ENCODE measurements around the gene STK10.

DNA sequence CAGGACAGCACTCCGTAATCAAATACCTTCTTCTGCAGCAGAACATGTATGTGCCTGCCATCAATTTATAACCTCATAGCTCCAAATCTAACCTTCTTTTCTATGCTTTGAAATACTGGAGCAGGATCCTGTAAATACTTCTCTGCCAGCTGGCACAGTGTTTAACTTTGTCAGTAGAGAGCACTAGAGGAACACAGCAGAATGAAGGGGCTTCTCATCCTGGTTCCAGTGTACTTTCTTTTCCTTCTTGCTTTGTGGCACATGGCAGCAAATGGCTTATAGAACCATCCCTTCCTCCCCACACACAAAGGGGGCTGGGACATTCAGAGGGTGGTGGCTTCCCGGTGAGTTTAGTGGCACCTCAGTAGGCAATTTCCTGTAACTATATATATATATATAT is 177.7 kb downstream of the STK10 start:
- TF ChIP-seq, protein P1, sequence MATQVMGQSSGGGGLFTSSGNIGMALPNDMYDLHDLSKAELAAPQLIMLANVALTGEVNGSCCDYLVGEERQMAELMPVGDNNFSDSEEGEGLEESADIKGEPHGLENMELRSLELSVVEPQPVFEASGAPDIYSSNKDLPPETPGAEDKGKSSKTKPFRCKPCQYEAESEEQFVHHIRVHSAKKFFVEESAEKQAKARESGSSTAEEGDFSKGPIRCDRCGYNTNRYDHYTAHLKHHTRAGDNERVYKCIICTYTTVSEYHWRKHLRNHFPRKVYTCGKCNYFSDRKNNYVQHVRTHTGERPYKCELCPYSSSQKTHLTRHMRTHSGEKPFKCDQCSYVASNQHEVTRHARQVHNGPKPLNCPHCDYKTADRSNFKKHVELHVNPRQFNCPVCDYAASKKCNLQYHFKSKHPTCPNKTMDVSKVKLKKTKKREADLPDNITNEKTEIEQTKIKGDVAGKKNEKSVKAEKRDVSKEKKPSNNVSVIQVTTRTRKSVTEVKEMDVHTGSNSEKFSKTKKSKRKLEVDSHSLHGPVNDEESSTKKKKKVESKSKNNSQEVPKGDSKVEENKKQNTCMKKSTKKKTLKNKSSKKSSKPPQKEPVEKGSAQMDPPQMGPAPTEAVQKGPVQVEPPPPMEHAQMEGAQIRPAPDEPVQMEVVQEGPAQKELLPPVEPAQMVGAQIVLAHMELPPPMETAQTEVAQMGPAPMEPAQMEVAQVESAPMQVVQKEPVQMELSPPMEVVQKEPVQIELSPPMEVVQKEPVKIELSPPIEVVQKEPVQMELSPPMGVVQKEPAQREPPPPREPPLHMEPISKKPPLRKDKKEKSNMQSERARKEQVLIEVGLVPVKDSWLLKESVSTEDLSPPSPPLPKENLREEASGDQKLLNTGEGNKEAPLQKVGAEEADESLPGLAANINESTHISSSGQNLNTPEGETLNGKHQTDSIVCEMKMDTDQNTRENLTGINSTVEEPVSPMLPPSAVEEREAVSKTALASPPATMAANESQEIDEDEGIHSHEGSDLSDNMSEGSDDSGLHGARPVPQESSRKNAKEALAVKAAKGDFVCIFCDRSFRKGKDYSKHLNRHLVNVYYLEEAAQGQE (IDR thresholded peaks at IDR 0.05; ENCODE audit: unreplicated experiment): no peak
- TF ChIP-seq JUNB (IDR thresholded peaks at IDR 0.05; ENCODE audit: unreplicated experiment) (no peak), POLR2AphosphoS5 (IDR thresholded peaks at IDR 0.05; ENCODE audit: low read depth) (no peak), EZH2phosphoT487 (IDR thresholded peaks at IDR 0.05; ENCODE audit: unreplicated experiment) (no peak), ZNF114 (CRISPR knock-in tag; IDR thresholded peaks at IDR 0.05) (no peak), CREB1 (CRISPR knock-in tag; IDR thresholded peaks at IDR 0.05; ENCODE audit: low read depth) (no peak), EZH2 (IDR thresholded peaks at IDR 0.05; ENCODE audit: low read depth, unreplicated experiment) (no peak), NANOG (IDR thresholded peaks at IDR 0.05; ENCODE audit: borderline replicate concordance) (no peak)
- TF ChIP-seq, protein P2, sequence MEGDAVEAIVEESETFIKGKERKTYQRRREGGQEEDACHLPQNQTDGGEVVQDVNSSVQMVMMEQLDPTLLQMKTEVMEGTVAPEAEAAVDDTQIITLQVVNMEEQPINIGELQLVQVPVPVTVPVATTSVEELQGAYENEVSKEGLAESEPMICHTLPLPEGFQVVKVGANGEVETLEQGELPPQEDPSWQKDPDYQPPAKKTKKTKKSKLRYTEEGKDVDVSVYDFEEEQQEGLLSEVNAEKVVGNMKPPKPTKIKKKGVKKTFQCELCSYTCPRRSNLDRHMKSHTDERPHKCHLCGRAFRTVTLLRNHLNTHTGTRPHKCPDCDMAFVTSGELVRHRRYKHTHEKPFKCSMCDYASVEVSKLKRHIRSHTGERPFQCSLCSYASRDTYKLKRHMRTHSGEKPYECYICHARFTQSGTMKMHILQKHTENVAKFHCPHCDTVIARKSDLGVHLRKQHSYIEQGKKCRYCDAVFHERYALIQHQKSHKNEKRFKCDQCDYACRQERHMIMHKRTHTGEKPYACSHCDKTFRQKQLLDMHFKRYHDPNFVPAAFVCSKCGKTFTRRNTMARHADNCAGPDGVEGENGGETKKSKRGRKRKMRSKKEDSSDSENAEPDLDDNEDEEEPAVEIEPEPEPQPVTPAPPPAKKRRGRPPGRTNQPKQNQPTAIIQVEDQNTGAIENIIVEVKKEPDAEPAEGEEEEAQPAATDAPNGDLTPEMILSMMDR (conservative IDR thresholded peaks at IDR 0.05; ENCODE audit: low read depth in 2 of 2): peak; percentile 34 to 62
- TF ChIP-seq, protein P3, sequence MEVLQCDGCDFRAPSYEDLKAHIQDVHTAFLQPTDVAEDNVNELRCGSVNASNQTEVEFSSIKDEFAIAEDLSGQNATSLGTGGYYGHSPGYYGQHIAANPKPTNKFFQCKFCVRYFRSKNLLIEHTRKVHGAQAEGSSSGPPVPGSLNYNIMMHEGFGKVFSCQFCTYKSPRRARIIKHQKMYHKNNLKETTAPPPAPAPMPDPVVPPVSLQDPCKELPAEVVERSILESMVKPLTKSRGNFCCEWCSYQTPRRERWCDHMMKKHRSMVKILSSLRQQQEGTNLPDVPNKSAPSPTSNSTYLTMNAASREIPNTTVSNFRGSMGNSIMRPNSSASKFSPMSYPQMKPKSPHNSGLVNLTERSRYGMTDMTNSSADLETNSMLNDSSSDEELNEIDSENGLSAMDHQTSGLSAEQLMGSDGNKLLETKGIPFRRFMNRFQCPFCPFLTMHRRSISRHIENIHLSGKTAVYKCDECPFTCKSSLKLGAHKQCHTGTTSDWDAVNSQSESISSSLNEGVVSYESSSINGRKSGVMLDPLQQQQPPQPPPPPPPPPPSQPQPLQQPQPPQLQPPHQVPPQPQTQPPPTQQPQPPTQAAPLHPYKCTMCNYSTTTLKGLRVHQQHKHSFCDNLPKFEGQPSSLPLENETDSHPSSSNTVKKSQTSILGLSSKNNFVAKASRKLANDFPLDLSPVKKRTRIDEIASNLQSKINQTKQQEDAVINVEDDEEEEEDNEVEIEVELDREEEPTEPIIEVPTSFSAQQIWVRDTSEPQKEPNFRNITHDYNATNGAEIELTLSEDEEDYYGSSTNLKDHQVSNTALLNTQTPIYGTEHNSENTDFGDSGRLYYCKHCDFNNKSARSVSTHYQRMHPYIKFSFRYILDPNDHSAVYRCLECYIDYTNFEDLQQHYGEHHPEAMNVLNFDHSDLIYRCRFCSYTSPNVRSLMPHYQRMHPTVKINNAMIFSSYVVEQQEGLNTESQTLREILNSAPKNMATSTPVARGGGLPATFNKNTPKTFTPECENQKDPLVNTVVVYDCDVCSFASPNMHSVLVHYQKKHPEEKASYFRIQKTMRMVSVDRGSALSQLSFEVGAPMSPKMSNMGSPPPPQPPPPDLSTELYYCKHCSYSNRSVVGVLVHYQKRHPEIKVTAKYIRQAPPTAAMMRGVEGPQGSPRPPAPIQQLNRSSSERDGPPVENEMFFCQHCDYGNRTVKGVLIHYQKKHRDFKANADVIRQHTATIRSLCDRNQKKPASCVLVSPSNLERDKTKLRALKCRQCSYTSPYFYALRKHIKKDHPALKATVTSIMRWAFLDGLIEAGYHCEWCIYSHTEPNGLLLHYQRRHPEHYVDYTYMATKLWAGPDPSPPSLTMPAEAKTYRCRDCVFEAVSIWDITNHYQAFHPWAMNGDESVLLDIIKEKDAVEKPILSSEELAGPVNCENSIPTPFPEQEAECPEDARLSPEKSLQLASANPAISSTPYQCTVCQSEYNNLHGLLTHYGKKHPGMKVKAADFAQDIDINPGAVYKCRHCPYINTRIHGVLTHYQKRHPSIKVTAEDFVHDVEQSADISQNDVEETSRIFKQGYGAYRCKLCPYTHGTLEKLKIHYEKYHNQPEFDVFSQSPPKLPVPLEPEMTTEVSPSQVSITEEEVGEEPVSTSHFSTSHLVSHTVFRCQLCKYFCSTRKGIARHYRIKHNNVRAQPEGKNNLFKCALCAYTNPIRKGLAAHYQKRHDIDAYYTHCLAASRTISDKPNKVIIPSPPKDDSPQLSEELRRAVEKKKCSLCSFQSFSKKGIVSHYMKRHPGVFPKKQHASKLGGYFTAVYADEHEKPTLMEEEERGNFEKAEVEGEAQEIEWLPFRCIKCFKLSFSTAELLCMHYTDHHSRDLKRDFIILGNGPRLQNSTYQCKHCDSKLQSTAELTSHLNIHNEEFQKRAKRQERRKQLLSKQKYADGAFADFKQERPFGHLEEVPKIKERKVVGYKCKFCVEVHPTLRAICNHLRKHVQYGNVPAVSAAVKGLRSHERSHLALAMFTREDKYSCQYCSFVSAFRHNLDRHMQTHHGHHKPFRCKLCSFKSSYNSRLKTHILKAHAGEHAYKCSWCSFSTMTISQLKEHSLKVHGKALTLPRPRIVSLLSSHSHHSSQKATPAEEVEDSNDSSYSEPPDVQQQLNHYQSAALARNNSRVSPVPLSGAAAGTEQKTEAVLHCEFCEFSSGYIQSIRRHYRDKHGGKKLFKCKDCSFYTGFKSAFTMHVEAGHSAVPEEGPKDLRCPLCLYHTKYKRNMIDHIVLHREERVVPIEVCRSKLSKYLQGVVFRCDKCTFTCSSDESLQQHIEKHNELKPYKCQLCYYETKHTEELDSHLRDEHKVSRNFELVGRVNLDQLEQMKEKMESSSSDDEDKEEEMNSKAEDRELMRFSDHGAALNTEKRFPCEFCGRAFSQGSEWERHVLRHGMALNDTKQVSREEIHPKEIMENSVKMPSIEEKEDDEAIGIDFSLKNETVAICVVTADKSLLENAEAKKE (CRISPR knock-in tag; IDR thresholded peaks at IDR 0.05): no peak
